Activated CD4-positive, alpha-beta memory T cell treated with anti-CD3 and anti-CD28 coated beads for 36 hours (primary cell): ENCODE measurements around the gene AGAP6. TPM values are rescaled to one million over a fixed set of nuclear protein-coding genes. Genes with fewer than 3 reads are reported as not detected.

Experiments used
- total RNA-seq, 2 experiments: library from RNA; stranded (reverse); gene quantifications; one replicate each; pipeline ENCODE4 v1.2.3, GENCODE V29; 2021

AGAP6 gene
- total RNA-seq, 2 experiments from 2014 or later = 11.6 to 11.8 TPM

Other genes starting within 250 kb of the AGAP6 start
- gene OGDHL, start 226.1 kb upstream of the AGAP6 start, total RNA-seq = under 1 TPM; 0.36 to 0.40 TPM
- gene PARG, start 46.4 kb upstream of the AGAP6 start, total RNA-seq = 10 to 100 TPM; 25.5 to 27.0 TPM
- gene TIMM23B, start 46.4 kb upstream of the AGAP6 start, total RNA-seq = 10 to 100 TPM; 13.4 to 14.0 TPM
- gene WASHC2A, start 79.5 kb downstream of the AGAP6 start, total RNA-seq = 10 to 100 TPM; 22.2 to 22.5 TPM